ENCODE data around the gene NDUFA8.
A peak's percentile ranks its signal among the peaks of the same experiment; 100 is the strongest.

Gene NDUFA8

GRCh38 chr9:122133263-122133983 is 26.2 kb downstream of the NDUFA8 start:
- Mint-ChIP-seq H3K27ac (no peak overlapping the region), H3K36me3 (no peaks in the 10 kb centered on the region), H3K4me3 (no peak overlapping the region)

GRCh38 chr9:122132539-122132938 is 27.0 kb downstream of the NDUFA8 start:
- Mint-ChIP-seq H3K36me3 (no peaks in the 10 kb centered on the region), H3K9me3 (no peaks in the 10 kb centered on the region), H3K27me3 (peaks cover 2% of the 10 kb centered on the region), H3K27ac (no peak overlapping the region), H3K4me3 (no peak overlapping the region), H3K4me1 (peaks cover 5% of the 10 kb centered on the region)

More at GRCh38 chr9:122133263-122133983, 26.2 kb downstream of the NDUFA8 start:
- Mint-ChIP-seq H3K27me3 (peaks cover 2% of the 10 kb centered on the region), H3K9me3 (no peaks in the 10 kb centered on the region), H3K4me1 (no peaks in the 10 kb centered on the region)

GRCh38 chr9:122131401-122132001 is 28.1 kb downstream of the NDUFA8 start:
- Mint-ChIP-seq H3K9me3 (no peaks in the 10 kb centered on the region), H3K4me3 (no peak overlapping the region), H3K27ac (no peak overlapping the region), H3K4me1 (peaks cover 13% of the 10 kb centered on the region), H3K27me3 (peaks cover 2% of the 10 kb centered on the region), H3K36me3 (no peaks in the 10 kb centered on the region)

GRCh38 chr9:122130837-122131236 is 28.7 kb downstream of the NDUFA8 start:
- H3K4me1 Mint-ChIP-seq: peaks cover 19% of the 10 kb centered on the region
- H3K27me3 Mint-ChIP-seq: peaks cover 4% of the 10 kb centered on the region
- no peaks in the 10 kb centered on the region for H3K36me3 Mint-ChIP-seq
- no peaks in the 10 kb centered on the region for H3K9me3 Mint-ChIP-seq
- H3K4me3 Mint-ChIP-seq: no peak overlapping the region
- peak overlapping the region; percentile 65 for H3K27ac Mint-ChIP-seq

- Mint-ChIP-seq H3K27me3 (peaks cover 8% of the 10 kb centered on the region), H3K36me3 (no peaks in the 10 kb centered on the region), H3K27ac (no peak overlapping the region), H3K9me3 (no peaks in the 10 kb centered on the region), H3K4me3 (no peak overlapping the region), H3K4me1 (peaks cover 26% of the 10 kb centered on the region)
Observed at GRCh38 chr9:122129969-122130368, 29.6 kb downstream of the NDUFA8 start.

- peaks cover 10% of the 10 kb centered on the region for H3K27me3 Mint-ChIP-seq
- H3K36me3 Mint-ChIP-seq: no peaks in the 10 kb centered on the region
- H3K4me1 Mint-ChIP-seq: peaks cover 27% of the 10 kb centered on the region
- H3K27ac Mint-ChIP-seq: no peak overlapping the region
- no peaks in the 10 kb centered on the region for H3K9me3 Mint-ChIP-seq
- H3K4me3 Mint-ChIP-seq: no peak overlapping the region
Observed at GRCh38 chr9:122128969-122129343, 30.6 kb downstream of the NDUFA8 start.

GRCh38 chr9:122128007-122128968 is 31.3 kb downstream of the NDUFA8 start:
- no peaks in the 10 kb centered on the region for H3K9me3 Mint-ChIP-seq
- peaks cover 27% of the 10 kb centered on the region for H3K4me1 Mint-ChIP-seq
- H3K4me3 Mint-ChIP-seq: no peak overlapping the region
- H3K36me3 Mint-ChIP-seq: no peaks in the 10 kb centered on the region
- peak overlapping the region; percentile 41 for H3K27ac Mint-ChIP-seq
- H3K27me3 Mint-ChIP-seq: peaks cover 10% of the 10 kb centered on the region

- no peaks in the 10 kb centered on the region for H3K36me3 Mint-ChIP-seq
- H3K4me1 Mint-ChIP-seq: peaks cover 27% of the 10 kb centered on the region
- H3K27ac Mint-ChIP-seq: peak overlapping the region; percentile 59
- peaks cover 10% of the 10 kb centered on the region for H3K27me3 Mint-ChIP-seq
- H3K9me3 Mint-ChIP-seq: no peaks in the 10 kb centered on the region
- peak overlapping the region; percentile 26 for H3K4me3 Mint-ChIP-seq
Observed at GRCh38 chr9:122127396-122127798, 32.2 kb downstream of the NDUFA8 start.

- Mint-ChIP-seq H3K4me1 (peaks cover 27% of the 10 kb centered on the region), H3K4me3 (peak overlapping the region; percentile 62), H3K27me3 (peaks cover 10% of the 10 kb centered on the region), H3K27ac (no peak overlapping the region), H3K9me3 (no peaks in the 10 kb centered on the region), H3K36me3 (no peaks in the 10 kb centered on the region)
Observed at GRCh38 chr9:122126331-122127261, 33.0 kb downstream of the NDUFA8 start.

- H3K36me3 Mint-ChIP-seq: no peaks in the 10 kb centered on the region
- peak overlapping the region; percentile 62 for H3K4me3 Mint-ChIP-seq
- no peak overlapping the region for H3K27ac Mint-ChIP-seq
- H3K9me3 Mint-ChIP-seq: no peaks in the 10 kb centered on the region
- H3K27me3 Mint-ChIP-seq: peaks cover 9% of the 10 kb centered on the region
- peaks cover 27% of the 10 kb centered on the region for H3K4me1 Mint-ChIP-seq
Observed at GRCh38 chr9:122125509-122126330, 33.9 kb downstream of the NDUFA8 start.

- H3K4me3 Mint-ChIP-seq: peak overlapping the region; percentile 56
- H3K9me3 Mint-ChIP-seq: no peaks in the 10 kb centered on the region
- peaks cover 27% of the 10 kb centered on the region for H3K4me1 Mint-ChIP-seq
- H3K27me3 Mint-ChIP-seq: peaks cover 9% of the 10 kb centered on the region
- H3K36me3 Mint-ChIP-seq: no peaks in the 10 kb centered on the region
- no peak overlapping the region for H3K27ac Mint-ChIP-seq
Observed at GRCh38 chr9:122125158-122125508, 34.4 kb downstream of the NDUFA8 start.

- H3K9me3 Mint-ChIP-seq: no peaks in the 10 kb centered on the region
- H3K4me1 Mint-ChIP-seq: peaks cover 27% of the 10 kb centered on the region
- H3K27ac Mint-ChIP-seq: no peak overlapping the region
- H3K4me3 Mint-ChIP-seq: no peak overlapping the region
- H3K27me3 Mint-ChIP-seq: peaks cover 9% of the 10 kb centered on the region
- no peaks in the 10 kb centered on the region for H3K36me3 Mint-ChIP-seq
Observed at GRCh38 chr9:122124528-122124927, 35.1 kb downstream of the NDUFA8 start.

- H3K27ac Mint-ChIP-seq: no peak overlapping the region
- H3K4me3 Mint-ChIP-seq: no peak overlapping the region
- H3K4me1 Mint-ChIP-seq: peaks cover 27% of the 10 kb centered on the region
- peaks cover 9% of the 10 kb centered on the region for H3K27me3 Mint-ChIP-seq
- H3K36me3 Mint-ChIP-seq: no peaks in the 10 kb centered on the region
- H3K9me3 Mint-ChIP-seq: no peaks in the 10 kb centered on the region
Observed at GRCh38 chr9:122124048-122124447, 35.5 kb downstream of the NDUFA8 start.

- Mint-ChIP-seq H3K4me1 (peaks cover 27% of the 10 kb centered on the region), H3K9me3 (no peaks in the 10 kb centered on the region), H3K27ac (no peak overlapping the region), H3K4me3 (no peak overlapping the region), H3K27me3 (peaks cover 9% of the 10 kb centered on the region), H3K36me3 (no peaks in the 10 kb centered on the region)
Observed at GRCh38 chr9:122122903-122123632, 36.5 kb downstream of the NDUFA8 start.
